Left ventricle myocardium superior (tissue), 1 donor: ENCODE data around the gene TESK2. TPM values are rescaled to one million over a fixed set of nuclear protein-coding genes. Genes with fewer than 3 reads are reported as not detected.
"Not testable (repeated sequence)": the region's sequence is repeated elsewhere in the genome, so short reads cannot be mapped to it uniquely, and the experiment has no call there.

Experiments used
- ATAC-seq: fragments of 200-7000 bp; cut with Tn5 transposase; one replicate; pipeline ENCODE4 v1.9.1; 2020; ENCODE audit warnings: mild to moderate bottlenecking, moderate library complexity
- DNase-seq: peaks from one replicate; pipeline ENCODE4 v3.0.0-alpha.2; 2020
- intact Hi-C: fragments of 100-400 bp; cut with micrococcal nuclease; formaldehyde crosslinking; loops from one replicate; pipeline ENCODE4 v1.11.0; 2022
- total RNA-seq: library from RNA; stranded (reverse); fragmentation: NEBNext Ultra II Directional; extraction: Animal tissue kit (Norgen Biotek cat#: 25700); gene quantifications from one replicate; pipeline ENCODE4 v1.2.1, GENCODE V29; 2021
- donor health status: DM: no; HTN: yes; CAD: no; lungs with severe emphysema.

TESK2 gene
- total RNA-seq, 1 donor from 2014 or later: 1.9 TPM

DNA sequence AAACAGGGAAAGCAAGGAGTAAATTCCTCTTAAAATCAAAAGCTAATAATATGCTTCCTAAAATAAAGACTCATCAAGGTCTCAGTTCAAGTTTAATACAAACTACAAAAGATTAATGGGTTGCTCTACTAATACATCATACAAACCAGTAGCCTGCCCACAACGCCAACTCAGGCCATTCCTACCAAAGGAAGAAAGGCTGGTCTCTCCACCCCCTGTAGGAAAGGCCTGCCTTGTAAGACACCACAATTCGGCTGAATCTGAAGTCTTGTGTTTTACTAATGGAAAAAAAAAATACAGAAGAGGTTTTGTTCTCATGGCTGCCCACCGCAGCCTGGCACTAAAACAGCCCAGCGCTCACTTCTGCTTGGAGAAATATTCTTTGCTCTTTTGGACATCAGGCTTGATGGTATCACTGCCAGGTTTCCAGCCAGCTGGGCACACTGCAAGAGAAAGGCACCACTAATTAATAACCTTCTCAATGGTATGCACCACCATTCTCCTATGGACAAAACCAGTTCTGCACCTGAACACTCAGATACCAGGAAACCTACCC lies 20.1 kb upstream of the TESK2 start:
- ATAC-seq (no peak), DNase-seq (no peak)
- intact Hi-C loops: no loop called here

DNA sequence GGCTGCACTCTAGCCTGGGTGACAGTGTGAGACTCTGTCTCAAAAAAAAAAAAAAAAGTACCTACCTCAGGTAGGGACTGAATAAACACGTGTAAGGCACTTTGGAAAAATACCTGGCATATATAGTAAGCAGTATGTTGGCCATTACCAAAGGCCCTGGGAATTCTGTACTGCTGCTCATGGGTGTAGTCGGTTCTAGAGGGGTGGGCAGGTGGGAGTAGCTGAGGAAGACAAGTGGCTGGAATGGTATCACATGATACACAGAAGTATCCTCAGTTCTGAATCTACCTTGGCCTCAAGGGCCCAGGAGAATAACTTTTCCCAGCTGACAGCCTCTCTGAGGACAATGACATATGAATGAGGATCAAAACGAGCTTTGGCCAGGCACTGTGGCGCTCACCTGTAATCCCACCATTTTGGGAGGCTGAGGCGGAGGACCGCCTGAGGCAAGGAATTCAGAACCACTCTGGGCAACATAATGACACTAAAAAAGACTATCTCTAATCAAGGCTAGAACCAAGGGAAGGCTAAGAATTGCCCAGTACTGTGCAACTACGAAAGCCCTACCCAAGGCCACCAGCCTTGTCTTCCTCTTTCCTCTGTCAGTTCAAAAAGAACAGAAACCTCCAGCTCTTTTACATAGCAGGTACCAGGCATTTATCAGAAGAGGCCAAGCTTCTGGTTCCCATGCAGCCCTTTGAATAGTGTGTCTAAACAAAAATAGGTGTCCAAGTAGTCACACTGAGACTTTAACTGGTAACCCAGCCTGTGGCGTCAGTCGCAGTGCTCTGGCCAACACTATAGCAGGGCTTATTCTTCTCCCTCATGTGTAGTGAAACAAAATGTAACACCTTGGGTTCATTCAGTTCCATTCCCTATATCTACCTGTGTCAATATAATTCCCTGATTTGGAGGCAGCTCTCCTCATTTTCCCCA lies 19.3 kb upstream of the TESK2 start:
- DNase-seq (no peak), ATAC-seq (no peak)
- intact Hi-C loops: no loop called here

DNA sequence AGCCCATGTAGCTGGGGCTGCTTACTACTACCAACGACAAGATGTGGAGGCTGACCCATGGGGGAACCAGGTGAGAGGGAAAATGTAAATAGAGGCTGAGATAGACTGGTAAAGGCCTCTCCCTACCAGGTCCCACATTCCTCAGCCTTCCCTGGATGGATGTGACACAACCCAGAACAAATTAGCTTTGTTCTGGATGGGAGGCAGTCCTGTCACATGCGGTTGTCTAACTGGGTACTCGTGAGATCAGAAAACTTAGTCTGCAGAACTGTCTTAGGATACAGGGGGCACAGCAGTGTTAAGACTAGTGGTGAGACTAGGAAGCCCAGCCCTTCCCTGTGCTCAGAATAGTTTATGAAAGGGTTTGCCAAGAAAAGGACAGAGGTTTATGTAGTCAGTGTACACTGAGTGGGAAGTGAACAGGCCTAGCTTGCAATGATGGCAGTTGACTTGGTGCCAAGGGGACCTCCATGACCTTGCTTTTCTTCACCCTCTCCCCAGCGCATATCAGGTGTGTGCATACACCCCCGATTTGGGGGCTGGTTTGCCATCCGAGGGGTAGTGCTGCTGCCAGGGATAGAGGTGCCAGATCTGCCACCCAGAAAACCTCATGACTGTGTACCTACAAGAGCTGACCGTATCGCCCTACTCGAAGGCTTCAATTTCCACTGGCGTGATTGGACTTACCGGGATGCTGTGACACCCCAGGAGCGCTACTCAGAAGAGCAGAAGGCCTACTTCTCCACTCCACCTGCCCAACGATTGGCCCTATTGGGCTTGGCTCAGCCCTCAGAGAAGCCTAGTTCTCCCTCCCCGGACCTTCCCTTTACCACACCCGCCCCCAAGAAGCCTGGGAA lies 17.6 kb upstream of the TESK2 start:
- ATAC-seq (peak; percentile 73), DNase-seq (no peak)
- intact Hi-C loops: loop anchor here (10.0 kb wide), 1 partner anchor 46 kb away; the partner anchor contains the start of gene AKR1A1

DNA sequence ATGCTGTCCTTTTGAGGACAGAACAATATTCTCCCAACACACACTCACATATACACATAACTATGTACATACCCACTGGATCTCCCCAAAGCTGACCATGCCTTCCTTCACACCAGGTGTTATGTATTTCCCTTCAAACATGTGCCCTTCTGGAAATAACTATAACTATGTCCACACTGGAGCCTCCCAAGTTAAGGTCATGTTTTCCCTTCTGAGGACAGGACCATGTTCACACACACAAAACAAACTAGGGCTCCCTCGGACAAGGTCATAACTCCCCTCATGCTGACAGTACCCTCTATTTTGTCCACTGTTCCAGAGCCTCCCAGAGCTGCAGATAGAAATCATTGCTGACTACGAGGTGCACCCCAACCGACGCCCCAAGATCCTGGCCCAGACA lies 16.9 kb upstream of the TESK2 start:
- intact Hi-C loops: loop anchor here (10.0 kb wide), 1 partner anchor 47 kb away; the partner anchor contains the start of gene AKR1A1
- DNase-seq: no peak
- ATAC-seq: peak; percentile 3

DNA sequence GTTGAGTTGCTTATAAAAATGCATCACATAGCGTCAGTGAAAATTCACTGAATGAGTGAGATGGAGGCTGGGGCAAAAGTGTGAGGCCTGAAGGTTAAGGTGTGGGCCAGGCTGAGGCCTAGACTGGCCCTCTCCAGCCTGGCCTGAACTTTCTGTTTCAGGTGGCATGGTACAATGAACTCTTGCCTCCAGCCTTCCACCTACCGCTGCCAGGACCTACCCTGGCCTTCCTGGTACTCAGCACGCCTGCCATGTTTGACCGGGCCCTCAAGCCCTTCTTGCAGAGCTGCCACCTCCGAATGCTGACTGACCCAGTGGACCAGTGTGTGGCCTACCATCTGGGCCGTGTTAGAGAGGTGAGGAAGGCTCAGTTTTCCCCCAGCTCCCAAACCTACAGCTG lies 16.2 kb upstream of the TESK2 start:
- intact Hi-C loops: loop anchor here (10.0 kb wide), 1 partner anchor 48 kb away; the partner anchor contains the start of gene AKR1A1
- DNase-seq (no peak), ATAC-seq (no peak)

DNA sequence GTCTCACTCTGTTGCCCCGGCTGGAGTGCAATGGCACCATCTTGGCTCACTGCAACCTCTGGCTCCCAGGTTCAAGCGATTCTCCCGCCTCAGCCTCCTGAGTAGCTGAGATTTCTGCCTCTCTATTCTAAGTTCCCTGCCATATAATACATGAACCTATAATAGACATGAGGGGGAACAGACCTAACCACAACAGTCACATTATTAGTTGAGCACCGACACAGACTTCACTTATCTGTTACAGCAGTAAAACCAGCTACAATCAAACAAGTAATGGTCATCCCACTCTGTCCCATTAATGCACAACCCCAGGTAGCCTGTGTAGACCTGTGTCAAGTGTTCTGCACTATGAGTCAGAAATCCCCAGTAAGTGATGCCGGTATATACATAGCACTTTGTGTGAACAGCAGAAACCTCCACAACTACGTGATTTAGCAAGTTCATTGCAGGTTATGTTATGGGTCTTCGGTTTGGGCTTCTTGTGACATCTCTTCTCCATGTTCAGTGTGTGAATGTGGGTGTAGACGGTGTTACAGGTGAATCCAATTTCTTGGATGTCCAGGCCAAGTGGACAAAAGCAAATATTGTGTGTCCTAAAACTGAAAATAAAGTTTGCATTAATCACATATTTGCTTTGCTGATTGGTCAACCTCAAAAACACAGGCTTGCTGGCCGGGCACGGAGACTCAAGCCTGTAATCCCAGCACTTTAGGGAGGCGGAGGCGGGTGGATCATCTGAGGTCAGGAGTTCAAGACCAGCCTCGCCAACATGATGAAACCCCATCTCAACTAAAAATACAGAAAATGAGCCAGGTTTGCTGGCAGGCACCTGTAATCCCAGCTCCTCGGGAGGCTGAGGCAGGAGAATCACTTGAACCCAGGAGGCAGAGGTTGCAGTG lies 12.7 kb upstream of the TESK2 start:
- intact Hi-C loops: loop anchor here (10.0 kb wide), 1 partner anchor 51 kb away; the partner anchor contains the start of gene AKR1A1
- ATAC-seq (no peak), DNase-seq (no peak)

DNA sequence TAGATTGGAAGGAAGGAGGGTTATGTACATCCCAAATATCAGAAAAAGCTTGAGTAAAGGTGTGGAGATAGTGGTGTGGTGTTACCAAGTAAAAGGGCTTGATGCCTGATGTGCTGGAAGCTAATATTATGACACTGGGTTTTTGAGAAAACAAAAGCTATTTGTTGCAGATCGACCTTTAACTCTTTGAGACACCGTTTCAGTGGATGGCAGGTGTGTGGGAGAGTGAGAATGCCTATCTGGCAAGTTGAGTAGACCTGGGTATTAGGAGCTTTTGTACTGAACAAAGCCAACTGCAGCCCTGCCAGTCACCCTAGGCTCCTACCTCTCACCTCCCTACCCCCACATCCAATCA lies 10.5 kb upstream of the TESK2 start:
- DNase-seq: no peak
- no peak for ATAC-seq
- intact Hi-C loops: loop anchor here (10.0 kb wide), 1 partner anchor 53 kb away; the partner anchor contains the start of gene AKR1A1

DNA sequence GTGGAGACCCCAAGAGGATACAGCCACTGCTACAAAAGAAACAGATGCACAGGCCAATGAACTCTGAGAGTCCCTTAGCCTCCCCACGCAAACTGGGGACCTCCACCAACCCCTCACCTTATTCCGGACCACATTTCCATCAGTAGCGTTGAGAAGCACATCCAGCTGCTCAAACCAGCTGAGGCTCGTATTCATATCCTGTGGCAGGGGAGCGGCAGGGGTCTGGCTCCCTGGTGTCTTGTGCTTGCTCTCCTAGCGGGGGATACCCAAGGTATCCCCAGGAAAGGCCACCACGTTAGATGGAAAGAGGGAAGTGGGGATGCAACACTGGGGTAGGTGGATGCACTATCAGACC lies 8.4 kb upstream of the TESK2 start:
- intact Hi-C loops: loop anchor here (10.0 kb wide), 1 partner anchor 485 kb away; the partner anchor contains the start of genes HECTD3 and UROD
- ATAC-seq (no peak), DNase-seq (no peak)

DNA sequence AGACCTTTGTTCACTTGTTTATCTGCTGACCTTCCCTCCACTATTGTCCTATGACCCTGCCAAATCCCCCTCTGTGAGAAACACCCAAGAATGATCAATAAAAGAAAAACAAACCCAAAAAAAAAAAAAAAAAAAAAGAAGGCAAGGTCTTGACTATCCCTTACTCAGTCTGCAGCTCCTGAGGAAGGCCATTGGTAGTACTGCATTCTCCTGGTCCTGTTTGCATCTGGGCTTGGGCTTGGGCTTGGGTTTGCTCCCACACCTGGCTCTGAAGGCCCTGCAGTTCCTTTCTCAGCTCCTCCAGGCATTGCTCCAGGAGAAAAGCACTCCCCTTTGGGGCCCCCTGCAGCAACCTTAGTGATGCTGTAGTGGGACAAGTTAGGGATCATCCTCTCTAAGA lies 7.3 kb upstream of the TESK2 start:
- intact Hi-C loops: loop anchor here (10.0 kb wide), 1 partner anchor 483 kb away; the partner anchor contains the start of genes HECTD3 and UROD
- ATAC-seq (no peak), DNase-seq (no peak)

DNA sequence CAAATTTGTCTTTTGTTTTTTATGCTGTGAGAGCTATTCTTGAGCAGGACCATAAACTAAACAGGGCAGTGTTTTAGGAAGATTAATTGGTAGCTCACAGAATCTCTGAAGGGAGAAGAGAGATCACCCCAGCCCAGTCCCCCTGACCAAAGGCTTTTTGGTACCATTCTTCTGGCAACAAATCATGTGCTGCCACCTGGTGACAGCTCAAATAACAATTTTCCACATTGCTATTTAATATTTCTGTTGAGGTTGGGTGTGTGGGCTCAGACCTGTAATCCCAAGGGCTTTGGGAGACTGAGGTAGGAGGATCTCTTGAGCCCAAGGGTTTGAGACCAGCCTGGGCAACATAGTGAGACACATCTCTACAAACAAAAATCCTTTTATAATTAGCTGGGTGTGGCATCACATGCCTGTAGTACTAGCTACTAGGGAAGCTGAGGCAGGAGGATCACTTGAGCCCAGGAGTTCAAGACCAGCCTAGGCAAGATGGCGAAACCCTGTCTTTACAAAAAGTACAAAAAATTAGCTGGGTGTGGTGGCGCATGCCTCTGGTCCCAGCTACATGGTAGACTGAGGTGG lies 2.2 kb upstream of the TESK2 start:
- intact Hi-C loops: loop anchor here (5.0 to 10.0 kb wide), 2 partner anchors 131 to 478 kb away; partner anchors contain the start of genes HECTD3 and UROD
- ATAC-seq: no peak
- DNase-seq: no peak

DNA sequence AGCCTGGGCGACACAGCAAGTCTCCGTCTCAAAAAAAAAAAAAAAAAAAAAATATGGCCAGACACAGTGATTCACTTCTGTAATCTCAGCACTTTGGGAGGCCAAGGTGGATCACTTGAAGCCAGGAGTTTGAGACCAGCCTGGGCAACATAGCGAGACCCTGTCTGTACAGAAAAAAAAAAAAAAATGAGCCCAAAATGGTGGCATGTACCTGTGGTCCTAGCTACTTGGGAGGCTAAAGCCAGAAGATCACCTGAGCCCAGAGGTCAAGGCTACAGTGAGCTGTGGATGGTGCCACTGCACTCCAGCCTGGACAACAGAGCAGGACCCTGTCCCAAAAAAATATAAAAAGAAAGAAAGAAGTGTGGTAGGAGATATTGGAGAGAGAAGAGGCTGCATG lies 1.7 kb upstream of the TESK2 start:
- no peak for DNase-seq
- no peak for ATAC-seq
- intact Hi-C loops: loop anchor here (5.0 to 10.0 kb wide), 2 partner anchors 130 to 478 kb away; partner anchors contain the start of genes HECTD3 and UROD

DNA sequence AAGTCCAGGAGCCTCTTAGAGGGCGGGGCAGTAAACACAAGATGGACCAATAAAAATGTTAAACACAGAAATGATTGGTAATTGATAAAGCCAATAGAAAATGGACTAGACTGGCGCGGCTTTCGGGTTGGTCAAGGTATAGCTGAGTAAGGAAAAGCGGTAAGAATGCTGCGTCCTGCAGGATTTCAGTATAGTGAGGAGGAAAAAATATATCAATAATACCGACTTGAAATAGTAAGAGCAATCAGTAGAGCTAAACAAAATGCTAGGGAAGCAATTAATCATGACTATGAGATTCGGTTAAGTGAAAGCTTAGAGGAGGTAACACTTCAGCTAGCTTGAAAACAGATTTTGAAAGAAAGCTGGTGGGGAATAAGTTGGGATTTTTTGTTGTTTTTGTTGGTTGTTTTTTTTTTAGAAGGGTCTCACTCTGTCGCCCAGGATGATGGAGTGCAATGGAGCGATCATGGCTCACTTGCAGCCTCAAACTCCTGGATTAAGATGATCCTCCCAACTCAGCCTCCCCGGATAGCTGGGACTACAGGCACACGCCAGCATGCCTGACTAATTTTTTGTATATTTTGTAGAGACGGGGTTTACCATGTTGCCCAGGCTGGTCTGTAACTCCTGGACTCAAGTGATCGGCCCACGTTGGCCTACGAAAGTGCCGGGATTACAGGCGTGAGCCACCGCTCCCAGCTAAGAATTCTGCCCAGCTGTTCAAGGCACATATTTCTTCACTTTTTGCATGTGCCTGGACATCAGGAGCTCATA lies 711 bp upstream of the TESK2 start:
- DNase-seq: no peak
- intact Hi-C loops: loop anchor here (5.0 to 10.0 kb wide), 2 partner anchors 129 to 477 kb away; partner anchors contain the start of genes HECTD3 and UROD
- no peak for ATAC-seq

DNA sequence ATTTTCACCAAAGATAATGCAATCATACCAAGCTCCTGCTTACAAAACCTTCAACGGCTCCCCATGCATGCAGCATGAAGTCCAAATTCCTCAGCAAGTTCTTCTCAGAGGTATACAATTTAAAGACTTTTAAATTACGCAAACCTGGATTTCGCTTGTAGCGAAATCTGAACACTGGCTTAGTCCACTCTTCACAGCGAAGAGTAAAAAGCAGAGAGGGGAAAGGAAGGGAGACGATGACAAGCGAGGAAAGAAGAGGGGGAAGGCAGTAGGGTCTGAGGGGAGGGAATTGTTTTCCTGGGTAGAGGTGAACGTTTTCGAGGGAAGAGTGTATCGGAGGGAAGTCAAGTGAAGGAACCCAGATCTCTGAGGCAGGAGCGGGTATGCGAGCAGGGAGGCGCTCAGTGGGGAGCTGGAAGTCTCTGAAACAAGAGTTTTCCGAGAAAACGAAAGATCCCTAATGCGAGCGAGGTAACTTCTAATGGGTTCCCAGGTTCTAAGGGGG lies 790 bp downstream of the TESK2 start:
- intact Hi-C loops: loop anchor here (5.0 to 10.0 kb wide), 2 partner anchors 128 to 475 kb away; partner anchors contain the start of genes HECTD3 and UROD
- peak; percentile 0 for ATAC-seq
- no peak for DNase-seq

DNA sequence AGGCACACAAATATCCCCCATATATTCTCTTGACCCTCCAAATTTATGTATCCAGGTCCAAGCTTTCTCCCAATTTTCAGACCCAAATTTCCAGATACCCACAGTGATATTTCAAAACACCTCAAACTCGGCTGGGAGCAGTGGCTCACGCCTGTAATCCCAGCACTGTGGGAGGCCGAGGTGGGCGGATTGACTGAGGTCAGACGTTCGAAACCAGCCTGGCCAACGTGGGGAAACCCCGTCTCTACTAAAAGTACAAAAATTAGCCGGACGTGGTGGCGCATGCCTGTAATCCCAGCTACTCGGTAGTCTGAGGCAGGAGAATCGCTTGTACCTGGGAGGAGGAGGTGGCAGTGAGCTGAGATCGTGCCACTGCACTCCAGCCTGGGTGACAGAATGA lies 1.6 kb downstream of the TESK2 start:
- DNase-seq, intact Hi-C loops, ATAC-seq: not testable (repeated sequence)

DNA sequence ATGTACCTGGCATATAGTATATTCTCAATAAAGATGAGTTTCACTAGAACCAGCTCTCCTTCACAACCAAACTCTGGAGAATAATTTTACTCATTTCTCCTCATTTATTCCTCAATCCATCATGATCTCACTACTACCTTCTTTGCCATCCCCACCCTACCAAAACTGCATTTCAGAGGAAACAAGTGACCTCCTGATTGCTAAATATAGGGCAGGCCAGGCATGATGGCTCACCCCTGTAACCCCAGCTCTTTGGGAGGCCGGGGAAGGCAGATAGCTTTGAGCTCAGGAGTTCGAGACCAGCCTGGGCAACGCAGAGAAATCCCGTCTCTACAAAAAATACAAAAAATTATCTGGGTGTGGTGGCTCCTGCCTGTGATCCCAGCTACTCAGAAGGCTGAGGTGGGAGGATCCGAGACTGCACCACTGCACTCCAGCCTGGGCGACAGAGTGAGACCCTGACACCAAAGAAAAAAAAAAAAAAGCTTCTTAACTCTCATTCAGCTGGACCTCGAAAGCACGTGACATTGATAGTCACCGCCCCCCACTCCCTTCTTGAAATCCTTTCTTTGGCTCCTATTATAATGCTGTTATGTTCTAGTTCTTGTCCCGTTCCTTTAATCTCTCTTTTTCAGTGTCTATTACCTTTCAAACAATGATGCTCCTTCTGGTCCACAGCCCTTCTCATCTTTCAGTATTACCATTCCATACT lies 2.1 kb downstream of the TESK2 start:
- DNase-seq (no peak), ATAC-seq (no peak)
- intact Hi-C loops: no loop called here

DNA sequence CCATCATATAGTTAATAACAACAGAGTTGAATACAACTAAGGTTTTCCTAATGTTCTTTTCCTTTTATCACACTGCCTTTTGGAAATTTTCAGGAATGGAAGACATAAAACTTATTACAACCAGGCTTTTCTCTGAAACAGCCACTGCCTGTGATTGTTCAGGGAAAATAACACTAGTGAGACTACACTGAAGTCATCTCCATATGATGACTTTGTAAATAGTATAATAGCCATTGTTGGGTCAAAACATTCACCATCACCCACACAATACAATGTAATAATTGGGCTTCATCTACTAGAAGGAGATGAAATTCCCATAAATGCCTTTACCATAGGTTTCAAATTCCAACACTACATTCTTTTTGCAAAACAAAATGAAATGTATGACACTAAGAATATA lies 5.0 kb downstream of the TESK2 start:
- intact Hi-C loops: no loop called here
- no peak for ATAC-seq
- no peak for DNase-seq
